ENCODE measurements around the gene PALS2. TPM values are rescaled to one million over a fixed set of nuclear protein-coding genes. Genes with fewer than 3 reads are reported as not detected.

PALS2 gene, protein sequence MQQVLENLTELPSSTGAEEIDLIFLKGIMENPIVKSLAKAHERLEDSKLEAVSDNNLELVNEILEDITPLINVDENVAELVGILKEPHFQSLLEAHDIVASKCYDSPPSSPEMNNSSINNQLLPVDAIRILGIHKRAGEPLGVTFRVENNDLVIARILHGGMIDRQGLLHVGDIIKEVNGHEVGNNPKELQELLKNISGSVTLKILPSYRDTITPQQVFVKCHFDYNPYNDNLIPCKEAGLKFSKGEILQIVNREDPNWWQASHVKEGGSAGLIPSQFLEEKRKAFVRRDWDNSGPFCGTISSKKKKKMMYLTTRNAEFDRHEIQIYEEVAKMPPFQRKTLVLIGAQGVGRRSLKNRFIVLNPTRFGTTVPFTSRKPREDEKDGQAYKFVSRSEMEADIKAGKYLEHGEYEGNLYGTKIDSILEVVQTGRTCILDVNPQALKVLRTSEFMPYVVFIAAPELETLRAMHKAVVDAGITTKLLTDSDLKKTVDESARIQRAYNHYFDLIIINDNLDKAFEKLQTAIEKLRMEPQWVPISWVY
- 37.7 and 51.8 TPM in 2 replicates for total RNA-seq (ENCODE audit: low replicate concordance)

- peaks cover 13% of the 10 kb centered on the region for H3K27me3 ChIP-seq
- peaks cover 11% of the 10 kb centered on the region for H3F3A ChIP-seq (ENCODE audit: low read depth)
- peak within 1 kb of the TSS; percentile 48 for H3K27ac ChIP-seq
- peaks cover 35% of the 10 kb centered on the region for H3K4me1 ChIP-seq
- H3K9me3 ChIP-seq (ENCODE audit: low read depth), result no peaks in the 10 kb centered on the region
- peaks cover 42% of the 10 kb centered on the region for H3K79me2 ChIP-seq (ENCODE audit: low read depth)
- peak within 1 kb of the TSS; percentile 99 for H3K4me3 Mint-ChIP-seq
- peak within 1 kb of the TSS; percentile 95 for H2AFZ ChIP-seq (replicated peaks)
- peak within 1 kb of the TSS; percentile 90 for H3K4me3 ChIP-seq
- H3K36me3 Mint-ChIP-seq, result no peaks in the 10 kb centered on the region
- no peaks in the 10 kb centered on the region for H3K9me3 Mint-ChIP-seq
- peaks cover 5% of the 10 kb centered on the region for H3K27me3 Mint-ChIP-seq (ENCODE audit: insufficient read depth, low read depth)
- peaks cover 43% of the 10 kb centered on the region for H3K4me1 Mint-ChIP-seq
- DNase-seq (ENCODE audit: low spot score), result peak; percentile 90
- H3K27ac Mint-ChIP-seq, result peak within 1 kb of the TSS; percentile 91
- peak within 1 kb of the TSS; percentile 86 for H3K4me2 ChIP-seq
- peaks cover 17% of the 10 kb centered on the region for H4K20me1 ChIP-seq (ENCODE audit: low read depth)
- H3K9ac ChIP-seq, result peak within 1 kb of the TSS; percentile 16
- no peak for TF ChIP-seq EZH2 (IDR thresholded peaks at IDR 0.05)
- TF ChIP-seq EZH2phosphoT487 (IDR thresholded peaks at IDR 0.05), result no peak
- TF ChIP-seq, protein P1, sequence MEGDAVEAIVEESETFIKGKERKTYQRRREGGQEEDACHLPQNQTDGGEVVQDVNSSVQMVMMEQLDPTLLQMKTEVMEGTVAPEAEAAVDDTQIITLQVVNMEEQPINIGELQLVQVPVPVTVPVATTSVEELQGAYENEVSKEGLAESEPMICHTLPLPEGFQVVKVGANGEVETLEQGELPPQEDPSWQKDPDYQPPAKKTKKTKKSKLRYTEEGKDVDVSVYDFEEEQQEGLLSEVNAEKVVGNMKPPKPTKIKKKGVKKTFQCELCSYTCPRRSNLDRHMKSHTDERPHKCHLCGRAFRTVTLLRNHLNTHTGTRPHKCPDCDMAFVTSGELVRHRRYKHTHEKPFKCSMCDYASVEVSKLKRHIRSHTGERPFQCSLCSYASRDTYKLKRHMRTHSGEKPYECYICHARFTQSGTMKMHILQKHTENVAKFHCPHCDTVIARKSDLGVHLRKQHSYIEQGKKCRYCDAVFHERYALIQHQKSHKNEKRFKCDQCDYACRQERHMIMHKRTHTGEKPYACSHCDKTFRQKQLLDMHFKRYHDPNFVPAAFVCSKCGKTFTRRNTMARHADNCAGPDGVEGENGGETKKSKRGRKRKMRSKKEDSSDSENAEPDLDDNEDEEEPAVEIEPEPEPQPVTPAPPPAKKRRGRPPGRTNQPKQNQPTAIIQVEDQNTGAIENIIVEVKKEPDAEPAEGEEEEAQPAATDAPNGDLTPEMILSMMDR (IDR thresholded peaks at IDR 0.05), result no peak
- H3K36me3 ChIP-seq, result no peaks in the 10 kb centered on the region
Measured at GRCh38 chr7:24572997-24573553, at the start of gene PALS2. Gene PALS2 (plus strand): TSS chr7:24573452. CDS start chr7:24623668, 50,216 bp downstream.

DNA sequence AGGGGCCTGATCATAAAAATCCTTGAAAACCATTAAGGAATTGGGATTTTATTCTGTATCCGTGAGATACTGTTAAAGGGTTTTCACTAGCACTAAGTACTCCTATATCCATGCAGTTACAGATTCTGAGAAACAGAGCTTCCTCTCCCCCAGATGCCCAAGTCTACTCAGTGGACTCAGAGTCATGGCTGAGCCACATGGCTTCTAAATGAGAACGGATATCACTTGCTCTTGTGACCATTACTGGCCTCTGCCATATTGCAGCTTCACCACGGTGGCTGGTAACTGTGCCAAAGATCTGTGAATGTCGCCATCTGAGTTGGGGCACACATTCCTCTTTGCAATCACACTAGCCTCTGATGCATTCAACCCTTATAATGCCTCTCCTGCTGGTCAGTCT is 42.0 kb upstream of the PALS2 start:
- H3K4me2 ChIP-seq, result no peak overlapping the region
- no peak overlapping the region for H2AFZ ChIP-seq (replicated peaks)

DNA sequence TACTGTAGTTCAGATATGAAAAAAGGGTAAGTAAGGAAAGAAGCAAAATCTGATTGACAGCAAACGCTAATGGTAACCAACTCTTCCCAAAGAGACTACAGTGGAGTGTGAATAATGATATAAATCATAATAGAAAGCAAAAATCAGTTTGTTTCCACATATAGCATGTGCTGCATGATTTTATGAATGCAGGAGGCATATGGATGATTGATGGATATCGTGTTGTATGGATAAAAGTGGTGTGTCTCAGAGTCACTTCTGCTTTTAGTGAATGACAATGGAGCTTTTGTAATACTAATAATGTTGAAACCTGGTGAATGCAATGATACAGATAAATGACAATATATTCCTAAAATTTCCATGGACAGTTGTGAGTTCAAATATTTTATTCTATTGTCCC is 36.6 kb upstream of the PALS2 start:
- Histone ChIP-seq H3K4me2 (no peak overlapping the region), H2AFZ (replicated peaks) (no peak overlapping the region), H3K4me3 (no peak overlapping the region), H3K4me1 (no peaks in the 10 kb centered on the region), H3F3A (ENCODE audit: low read depth) (no peaks in the 10 kb centered on the region), H4K20me1 (ENCODE audit: low read depth) (no peaks in the 10 kb centered on the region), H3K27me3 (no peaks in the 10 kb centered on the region), H3K9ac (no peak overlapping the region), H3K79me2 (ENCODE audit: low read depth) (no peaks in the 10 kb centered on the region), H3K36me3 (no peaks in the 10 kb centered on the region), H3K27ac (no peak overlapping the region), H3K9me3 (ENCODE audit: low read depth) (no peaks in the 10 kb centered on the region)
- H3K27me3 Mint-ChIP-seq (ENCODE audit: insufficient read depth, low read depth), result no peaks in the 10 kb centered on the region
- H3K9me3 Mint-ChIP-seq, result no peaks in the 10 kb centered on the region
- no peaks in the 10 kb centered on the region for H3K36me3 Mint-ChIP-seq
- H3K4me1 Mint-ChIP-seq, result no peaks in the 10 kb centered on the region
- no peak overlapping the region for H3K4me3 Mint-ChIP-seq
- no peak for DNase-seq (ENCODE audit: low spot score)
- TF ChIP-seq EZH2 (IDR thresholded peaks at IDR 0.05) (no peak), EZH2phosphoT487 (IDR thresholded peaks at IDR 0.05) (no peak)
- TF ChIP-seq, protein P1 (IDR thresholded peaks at IDR 0.05), result no peak
- H3K27ac Mint-ChIP-seq, result no peak overlapping the region

More for the DNA sequence above, 42.0 kb upstream of the PALS2 start:
- Mint-ChIP-seq H3K36me3 (no peaks in the 10 kb centered on the region), H3K27ac (no peak overlapping the region), H3K4me1 (peaks cover 3% of the 10 kb centered on the region), H3K4me3 (no peak overlapping the region), H3K9me3 (no peaks in the 10 kb centered on the region), H3K27me3 (ENCODE audit: insufficient read depth, low read depth) (no peaks in the 10 kb centered on the region)
- Histone ChIP-seq H3K4me3 (no peak overlapping the region), H3K9ac (no peak overlapping the region), H3K9me3 (ENCODE audit: low read depth) (no peaks in the 10 kb centered on the region), H4K20me1 (ENCODE audit: low read depth) (no peaks in the 10 kb centered on the region), H3K27ac (no peak overlapping the region), H3F3A (ENCODE audit: low read depth) (no peaks in the 10 kb centered on the region), H3K36me3 (no peaks in the 10 kb centered on the region), H3K79me2 (ENCODE audit: low read depth) (no peaks in the 10 kb centered on the region), H3K27me3 (no peaks in the 10 kb centered on the region), H3K4me1 (no peaks in the 10 kb centered on the region)
- TF ChIP-seq EZH2 (IDR thresholded peaks at IDR 0.05) (no peak), EZH2phosphoT487 (IDR thresholded peaks at IDR 0.05) (no peak)
- TF ChIP-seq, protein P1 (IDR thresholded peaks at IDR 0.05), result no peak
- no peak for DNase-seq (ENCODE audit: low spot score)
